Activated CD4-positive, alpha-beta T cell treated with anti-CD3 and anti-CD28 coated beads, Interleukin-2, amount 50 U/mL, for 16 hours (primary cell): ENCODE results near the gene CYBA.

Source experiments
- DNase-seq: peaks from one replicate; pipeline ENCODE4 v3.0.0-alpha.2; 2020

CYBA gene

DNA sequence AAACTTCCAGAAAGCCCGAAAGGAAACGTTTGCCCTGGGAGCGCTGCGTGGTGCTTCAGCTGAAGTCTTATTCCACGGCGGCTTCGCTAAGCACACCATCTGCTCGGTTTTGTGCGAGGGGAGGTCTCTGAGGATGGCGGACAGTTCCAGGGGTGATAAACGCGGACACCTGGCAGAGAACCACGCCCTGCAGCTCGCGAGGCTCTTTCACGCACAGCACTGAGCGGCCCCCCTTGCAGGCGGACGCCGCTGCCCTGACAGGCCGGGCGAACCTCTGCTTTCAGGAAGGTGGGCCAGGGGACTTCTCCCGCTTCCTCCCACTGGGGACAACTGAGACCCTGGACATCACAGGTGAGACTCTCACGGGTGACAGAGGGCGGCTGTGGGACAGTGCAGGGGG lies 8.3 kb upstream of the CYBA start:
- no peak for DNase-seq

DNA sequence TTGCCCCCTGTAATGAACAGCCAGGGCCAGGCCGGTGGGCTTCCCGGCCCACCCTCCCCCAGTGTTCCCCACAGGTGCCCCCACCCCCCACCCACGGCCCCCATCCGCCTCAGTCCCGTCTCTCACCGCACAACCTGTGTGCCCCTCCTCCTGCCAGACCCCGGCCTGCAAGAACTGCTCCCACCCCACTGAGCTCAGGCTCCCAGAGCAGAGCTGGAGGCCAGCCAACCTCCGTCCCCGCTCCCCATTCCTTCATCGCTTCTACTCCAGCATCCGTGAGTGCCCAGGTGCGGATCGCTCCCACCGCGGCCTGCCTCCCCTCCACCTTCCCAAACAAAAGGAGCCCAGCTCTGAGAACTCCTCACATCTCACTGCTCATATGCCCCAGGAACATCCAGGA lies 7.9 kb upstream of the CYBA start:
- no peak for DNase-seq

- no peak for DNase-seq
Observed at GRCh38 chr16:88657371-88657770, 6.5 kb upstream of the CYBA start.

DNA sequence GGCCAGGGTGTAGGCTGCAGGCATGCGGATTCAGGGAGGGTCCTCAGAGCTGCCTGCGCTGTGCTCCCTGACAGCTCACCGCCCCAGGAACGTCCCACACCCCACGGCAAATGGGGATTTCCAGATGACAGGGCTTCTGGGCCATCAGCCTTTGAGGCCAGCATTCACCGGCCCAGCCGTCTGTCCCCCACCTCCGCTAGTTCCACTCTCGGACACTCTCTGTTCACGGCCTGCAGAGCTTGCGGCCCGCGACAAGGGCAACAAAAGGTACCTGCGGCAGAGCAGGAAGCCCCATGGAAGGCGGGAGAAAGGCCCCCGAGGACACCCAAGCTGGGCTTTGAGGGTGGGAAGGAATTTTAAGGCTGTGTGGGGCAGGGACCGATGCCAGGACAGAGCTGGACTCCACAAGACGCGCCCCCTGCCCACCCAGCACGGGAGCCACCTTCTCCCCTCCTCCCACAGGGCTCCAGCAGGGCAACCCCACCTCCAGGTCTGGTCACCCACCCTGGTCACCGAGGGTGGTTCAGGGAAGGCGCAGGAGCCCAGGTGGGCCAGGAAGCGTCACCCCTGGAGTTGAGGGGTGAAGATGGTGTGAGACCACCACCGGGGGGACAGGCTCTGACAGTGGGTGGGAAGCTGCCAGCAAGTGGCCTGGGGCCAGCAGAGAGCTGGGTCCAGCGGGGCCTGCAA lies 5.6 kb upstream of the CYBA start:
- no peak for DNase-seq

DNA sequence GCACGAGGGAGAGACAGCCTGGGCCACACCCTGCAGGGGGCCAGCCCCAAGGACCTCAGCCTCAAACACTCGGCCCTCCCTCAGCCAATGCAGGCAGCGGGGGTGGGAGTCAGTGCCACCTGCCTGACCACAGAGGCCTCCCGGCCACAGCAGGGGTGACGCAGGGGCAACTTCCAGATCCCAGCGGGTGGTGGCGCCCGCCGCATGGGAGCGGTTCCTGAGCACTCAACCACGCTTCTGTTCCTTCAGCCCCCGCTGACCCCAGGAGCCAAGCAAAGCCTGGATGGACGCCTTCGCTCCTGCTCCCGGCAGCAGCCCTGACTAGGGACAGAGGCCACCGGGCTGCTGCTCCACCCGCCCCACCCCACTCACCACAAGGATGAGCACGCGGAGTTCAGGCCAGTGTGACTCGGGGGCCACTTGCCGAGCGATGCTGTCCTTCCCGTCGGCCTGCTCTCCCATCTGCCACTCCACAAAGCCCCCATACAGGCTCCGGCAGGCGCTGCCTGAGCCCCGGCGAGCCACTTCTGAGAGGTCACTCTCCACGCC lies 5.0 kb upstream of the CYBA start:
- DNase-seq = no peak

- DNase-seq = no peak
Observed at GRCh38 chr16:88655053-88655732, 4.3 kb upstream of the CYBA start.

DNA sequence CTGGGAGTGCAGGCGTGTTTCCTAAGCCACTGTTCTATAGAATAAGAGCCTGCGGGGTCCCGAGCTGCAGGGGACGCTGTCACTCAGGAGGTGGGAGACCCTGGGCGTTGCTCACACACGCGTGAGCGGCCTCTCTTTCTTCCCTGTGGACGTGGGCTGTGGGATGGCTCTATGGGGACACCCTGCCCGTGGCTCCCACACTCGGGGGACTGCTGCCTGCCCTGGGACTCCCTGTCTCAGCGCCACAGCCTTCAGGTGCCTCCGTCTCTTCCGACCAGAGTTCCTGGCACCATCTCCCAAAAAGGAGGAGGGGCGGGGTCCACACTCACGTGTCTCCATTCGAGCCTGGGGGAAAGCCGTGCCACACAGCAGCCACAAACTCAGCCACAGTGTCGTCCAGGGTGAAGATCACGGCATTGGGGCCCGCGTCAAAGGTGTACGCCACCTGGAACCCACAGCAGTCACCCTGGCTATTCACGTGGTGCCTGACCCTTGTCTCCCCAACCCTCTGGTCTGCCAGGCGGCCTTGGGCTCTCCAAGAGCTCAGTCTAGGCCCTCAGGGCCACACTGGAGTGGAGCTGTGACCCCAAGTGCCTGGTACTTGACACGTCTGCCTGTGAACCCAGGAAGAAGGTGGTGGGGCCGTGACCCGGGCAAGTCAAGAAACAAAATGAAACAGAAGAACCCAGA lies 3.7 kb upstream of the CYBA start:
- no peak for DNase-seq

DNA sequence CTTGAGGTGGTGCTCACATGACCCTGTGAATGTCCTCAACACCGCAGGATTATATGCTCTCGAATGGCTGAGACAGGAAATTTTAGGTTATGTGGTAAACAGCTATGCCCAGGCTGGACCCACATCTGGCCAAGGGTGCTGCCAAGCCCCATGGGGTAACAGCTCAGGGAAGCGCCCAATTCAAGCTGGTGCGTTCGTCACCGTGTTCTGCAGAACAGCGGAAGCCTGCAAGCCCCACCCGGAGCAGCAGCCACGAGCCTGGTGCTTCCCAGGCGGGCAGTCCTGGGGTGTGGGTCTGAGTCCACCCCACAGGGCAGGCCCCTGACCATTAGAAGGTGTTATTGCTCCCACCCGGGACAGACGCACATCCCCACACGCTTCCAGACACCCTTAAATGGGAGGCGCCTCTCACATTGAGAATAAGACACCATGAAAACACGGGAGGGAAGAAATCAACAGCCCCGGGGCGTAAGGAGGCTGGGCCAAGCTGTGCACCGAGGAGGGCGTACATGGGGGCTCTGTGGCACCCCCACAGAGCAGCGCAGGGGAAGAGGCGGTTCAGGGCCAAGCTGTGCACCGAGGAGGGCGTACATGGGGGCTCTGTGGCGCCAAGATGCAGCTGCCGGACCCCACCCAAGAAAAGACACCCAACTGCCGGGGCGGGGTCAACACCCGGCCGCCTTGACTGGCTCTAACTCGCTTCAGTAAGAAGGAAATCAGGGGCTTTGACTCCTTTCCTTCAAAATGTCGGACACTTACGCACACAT lies 2.9 kb upstream of the CYBA start:
- DNase-seq = no peak

DNA sequence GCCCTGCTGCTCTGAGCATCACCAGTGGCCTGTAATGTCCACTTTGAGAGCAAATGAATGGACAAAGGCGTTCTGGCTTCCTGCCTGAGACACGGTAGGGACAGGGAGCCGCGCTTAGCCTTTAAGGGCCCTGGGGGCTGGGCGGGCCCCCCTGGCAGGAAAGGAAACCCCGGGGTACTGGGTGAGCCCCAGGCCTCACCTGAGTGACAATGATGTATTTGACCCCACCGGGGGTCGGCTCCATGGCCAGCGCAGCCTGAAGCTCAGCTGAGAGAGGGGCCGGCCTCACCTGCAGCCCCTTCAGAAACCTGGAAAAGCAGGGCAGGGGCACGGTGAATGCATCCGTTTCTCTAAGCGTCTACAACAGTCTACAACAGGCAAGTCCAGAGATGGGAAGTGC lies 2.2 kb upstream of the CYBA start:
- no peak for DNase-seq

DNA sequence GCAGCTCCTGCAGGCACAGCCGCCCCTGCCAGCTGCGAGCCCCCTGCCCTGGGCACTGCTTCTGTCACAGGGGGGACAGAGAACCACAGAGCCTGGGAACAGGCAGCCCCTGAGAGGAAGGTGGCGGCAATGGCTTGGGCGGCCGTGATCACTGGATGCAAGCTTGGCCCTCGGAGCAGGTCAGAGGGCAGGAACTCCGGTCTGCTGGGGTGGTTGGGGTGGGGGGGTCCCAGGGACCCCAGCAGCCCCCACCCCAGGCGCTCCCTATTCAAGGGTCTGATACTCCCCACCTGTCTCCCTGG lies 1.9 kb upstream of the CYBA start:
- DNase-seq = no peak

DNA sequence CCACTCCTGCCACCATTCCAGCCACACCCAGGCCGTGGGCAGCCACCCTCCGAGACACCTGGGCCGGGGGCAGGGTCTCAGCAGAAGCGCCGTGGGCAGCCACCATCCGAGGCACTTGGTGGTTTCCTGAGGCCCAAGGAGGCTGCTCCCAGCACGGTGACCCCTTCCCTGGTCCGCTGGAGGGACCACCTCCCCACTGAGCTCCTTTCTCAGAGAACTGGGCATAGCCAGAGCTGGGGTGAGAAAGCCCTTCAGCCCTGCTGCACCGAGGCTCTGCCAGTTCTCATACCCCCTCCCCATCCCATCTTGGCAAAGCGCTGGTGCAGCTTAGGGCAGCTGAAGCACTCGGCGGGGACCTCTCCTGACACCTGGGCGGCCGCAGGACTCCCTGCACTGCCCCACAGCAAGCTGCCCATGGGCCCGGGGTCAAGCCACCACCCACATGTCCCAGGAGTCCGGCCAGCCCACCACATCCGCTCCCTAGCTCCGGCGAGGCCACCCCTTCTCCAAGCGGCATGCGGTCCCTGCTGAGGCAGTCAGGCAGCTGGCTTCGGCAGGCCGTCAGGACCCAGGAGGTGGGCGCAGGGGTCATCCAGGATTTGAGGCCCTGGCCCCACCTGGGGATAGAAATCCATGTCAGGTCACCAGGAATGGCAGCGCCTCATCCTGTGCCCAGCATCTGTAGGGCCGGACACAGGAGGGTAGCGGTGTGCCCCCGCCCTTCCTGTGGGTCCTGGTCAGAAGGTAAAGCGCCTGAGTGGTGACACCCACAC lies 1.3 kb upstream of the CYBA start:
- DNase-seq = no peak

GRCh38 chr16:88651276-88651988 lies 579 bp upstream of the CYBA start:
- DNase-seq = peak; percentile 91

- DNase-seq = no peak
Observed at GRCh38 chr16:88649924-88650748, 717 bp downstream of the CYBA start.

GRCh38 chr16:88649195-88649923 lies 1.5 kb downstream of the CYBA start:
- no peak for DNase-seq

- DNase-seq = no peak
Observed at GRCh38 chr16:88647178-88648070, 3.4 kb downstream of the CYBA start.

GRCh38 chr16:88646345-88647034 lies 4.4 kb downstream of the CYBA start:
- no peak for DNase-seq

GRCh38 chr16:88645941-88646340 lies 4.9 kb downstream of the CYBA start:
- DNase-seq = no peak

DNA sequence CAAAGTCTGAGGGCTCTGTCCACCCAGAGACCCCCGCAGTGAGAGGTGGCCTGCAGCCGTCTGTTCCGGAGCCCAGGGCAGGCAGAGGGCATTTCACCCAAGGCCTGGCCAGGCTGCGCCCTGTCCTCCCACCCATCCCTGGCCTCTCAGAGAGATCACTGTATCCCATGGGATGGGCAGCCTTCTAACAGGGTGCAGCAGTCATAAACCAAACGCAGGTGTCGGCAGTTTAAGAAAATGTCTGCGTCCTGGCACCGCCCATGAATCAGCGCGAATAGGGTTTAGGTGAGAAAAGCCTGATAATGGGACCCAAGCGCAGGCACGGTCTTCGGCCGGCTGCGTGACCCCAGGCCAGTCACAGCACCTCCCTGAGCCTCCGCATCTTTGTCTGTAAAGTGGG lies 5.4 kb downstream of the CYBA start:
- no peak for DNase-seq

DNA sequence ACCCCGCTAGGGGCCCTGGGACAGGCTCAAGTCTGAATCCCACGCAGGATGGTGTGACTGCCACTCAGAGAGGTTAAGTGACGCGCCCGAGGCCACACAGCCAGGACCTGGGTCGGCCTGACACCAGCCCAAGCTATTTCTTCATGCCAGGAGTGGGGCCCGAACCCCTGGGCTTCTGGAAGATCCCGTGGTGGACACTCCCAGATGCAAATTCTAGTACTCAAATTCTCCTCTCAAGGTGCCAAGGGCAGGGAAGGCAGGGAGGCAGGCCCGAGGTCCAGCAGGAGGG lies 7.3 kb downstream of the CYBA start:
- DNase-seq = no peak
